ENCODE results near the gene CRX. TPM values are rescaled to one million over a fixed set of nuclear protein-coding genes. Genes with fewer than 3 reads are reported as not detected.
"Not testable (repeated sequence)": the region's sequence is repeated elsewhere in the genome, so short reads cannot be mapped to it uniquely, and the experiment has no call there.

CRX gene
- total and polyA plus RNA-seq, 8 donors, result not detected

GRCh38 chr19:47848425-47848822 is 26.7 kb downstream of the CRX start:
- H3K9me3 ChIP-seq, result no peaks in the 10 kb centered on the region
- TF ChIP-seq POLR2AphosphoS5 (IDR thresholded peaks at IDR 0.05) (no peak), CTCF (IDR thresholded peaks at IDR 0.05) (no peak), EP300 (IDR thresholded peaks at IDR 0.05) (no peak), POLR2A (IDR thresholded peaks at IDR 0.05) (no peak)
- no peaks in the 10 kb centered on the region for H3K36me3 ChIP-seq
- H3K4me1 ChIP-seq, result peaks cover 0 to 13% (median 0%) of the 10 kb centered on the region in 4 donors
- peaks cover 0 to 88% (median 31%) of the 10 kb centered on the region in 3 donors for H3K27me3 ChIP-seq
- no peak for DNase-seq
- intact Hi-C loops (cut with DNase I; ENCODE audit: low total_unique reads), result no loop called here
- no peak overlapping the region for H3K27ac ChIP-seq
- H3K4me3 ChIP-seq, result no peak overlapping the region
- 49 to 62% (median 53%) methylated on average over 10 of the region's 10 CpGs for WGBS, 5 donors

- intact Hi-C loops (cut with DNase I; ENCODE audit: low total_unique reads), result no loop called here
- TF ChIP-seq CTCF (IDR thresholded peaks at IDR 0.05), result peak in 1 of 7 experiments; percentile 9
- TF ChIP-seq POLR2A (IDR thresholded peaks at IDR 0.05), result no peak
- TF ChIP-seq POLR2AphosphoS5 (IDR thresholded peaks at IDR 0.05), result no peak
- Histone ChIP-seq H3K27ac (no peak overlapping the region), H3K4me3 (no peak overlapping the region), H3K4me1 (peaks cover 0 to 13% (median 0%) of the 10 kb centered on the region in 4 donors), H3K27me3 (peaks cover 0 to 88% (median 31%) of the 10 kb centered on the region in 3 donors), H3K9me3 (no peaks in the 10 kb centered on the region), H3K36me3 (no peaks in the 10 kb centered on the region)
- 4 to 6% (median 5%) methylated on average over 22 of the region's 22 CpGs for WGBS, 5 donors
- no peak for DNase-seq
Measured at GRCh38 chr19:47848823-47849473, 27.2 kb downstream of the CRX start.

GRCh38 chr19:47853003-47853402 is 31.3 kb downstream of the CRX start:
- no peak overlapping the region for H3K27ac ChIP-seq
- no peaks in the 10 kb centered on the region for H3K9me3 ChIP-seq
- H3K4me3 ChIP-seq, result no peak overlapping the region
- peaks cover 0 to 13% (median 0%) of the 10 kb centered on the region in 4 donors for H3K4me1 ChIP-seq
- TF ChIP-seq EP300 (IDR thresholded peaks at IDR 0.05), result no peak
- TF ChIP-seq CTCF (IDR thresholded peaks at IDR 0.05), result no peak
- TF ChIP-seq POLR2A (IDR thresholded peaks at IDR 0.05), result no peak
- no peak for TF ChIP-seq POLR2AphosphoS5 (IDR thresholded peaks at IDR 0.05)
- H3K36me3 ChIP-seq, result no peaks in the 10 kb centered on the region
- WGBS, 5 donors, result 61 to 78% (median 67%) methylated on average over 4 to 5 of the region's 5 CpGs
- intact Hi-C loops (cut with DNase I; ENCODE audit: low total_unique reads), result no loop called here
- H3K27me3 ChIP-seq, result peaks cover 0 to 82% (median 31%) of the 10 kb centered on the region in 3 donors
- no peak for DNase-seq

- peaks cover 0 to 3% (median 0%) of the 10 kb centered on the region in 4 donors for H3K4me1 ChIP-seq
- no peaks in the 10 kb centered on the region for H3K9me3 ChIP-seq
- H3K27me3 ChIP-seq, result peaks cover 0 to 78% (median 18%) of the 10 kb centered on the region in 3 donors
- H3K36me3 ChIP-seq, result no peaks in the 10 kb centered on the region
- no peak overlapping the region for H3K4me3 ChIP-seq
- intact Hi-C loops (cut with DNase I; ENCODE audit: low total_unique reads), result no loop called here
- TF ChIP-seq POLR2AphosphoS5 (IDR thresholded peaks at IDR 0.05) (no peak), POLR2A (IDR thresholded peaks at IDR 0.05) (no peak), CTCF (IDR thresholded peaks at IDR 0.05) (no peak), EP300 (IDR thresholded peaks at IDR 0.05) (no peak)
- H3K27ac ChIP-seq, result no peak overlapping the region
- WGBS, 5 donors, result 51 to 68% (median 55%) methylated on average over 4 of the region's 4 CpGs
- no peak for DNase-seq
Measured at GRCh38 chr19:47854459-47854858, 32.7 kb downstream of the CRX start.

GRCh38 chr19:47858231-47858630 is 36.5 kb downstream of the CRX start:
- 63 to 85% (median 80%) methylated on average over 8 to 9 of the region's 9 CpGs for WGBS, 5 donors
- H3K27ac ChIP-seq; intact Hi-C loops (cut with DNase I; ENCODE audit: low total_unique reads); H3K9me3 ChIP-seq; H3K4me3 ChIP-seq; H3K36me3 ChIP-seq; DNase-seq; H3K4me1 ChIP-seq: not testable (repeated sequence)
- H3K27me3 ChIP-seq, result peaks cover 0 to 60% (median 11%) of the 10 kb centered on the region in 3 donors

- H3K27ac ChIP-seq; H3K4me3 ChIP-seq; H3K4me1 ChIP-seq; H3K36me3 ChIP-seq; DNase-seq; intact Hi-C loops (cut with DNase I; ENCODE audit: low total_unique reads); H3K9me3 ChIP-seq: not testable (repeated sequence)
- WGBS, 5 donors, result 79 to 89% (median 80%) methylated on average over 5 to 9 of the region's 9 CpGs
- peaks cover 0 to 54% (median 11%) of the 10 kb centered on the region in 3 donors for H3K27me3 ChIP-seq
Measured at GRCh38 chr19:47858646-47859285, 37.0 kb downstream of the CRX start, which contains the start of gene TPRX2. TPRX2 (plus strand) TSS chr19:47859235; CDS start chr19:47859247, 12 bp downstream.

GRCh38 chr19:47859838-47860237 is 38.1 kb downstream of the CRX start:
- H3K36me3 ChIP-seq; H3K4me1 ChIP-seq; H3K27ac ChIP-seq; H3K4me3 ChIP-seq; intact Hi-C loops (cut with DNase I; ENCODE audit: low total_unique reads); DNase-seq; H3K9me3 ChIP-seq: not testable (repeated sequence)
- 60 to 92% (median 90%) methylated on average over 1 to 11 of the region's 17 CpGs; no CpG with 5 or more reads in 2 of the 5 donors for WGBS, 5 donors
- peaks cover 0 to 46% (median 11%) of the 10 kb centered on the region in 3 donors for H3K27me3 ChIP-seq

All from stomach (tissue), 9 donors.